Epithelial cell of esophagus (primary cell): ENCODE measurements around the gene F7.

Experiments used
- DNase-seq: peaks from one replicate; pipeline ENCODE4 v3.0.0; 2010; ENCODE audit warnings: low read depth
- H3K4me3 ChIP-seq: 2 replicates; pipeline ENCODE4 v1.5.1; 2011; ENCODE audit warnings: mild to moderate bottlenecking, low read length, control low read depth
- TF ChIP-seq, protein P1 (sequence below): IDR thresholded peaks from 2 replicates; pipeline ENCODE4 v1.5.1; 2011; ENCODE audit warnings: low read depth, mild to moderate bottlenecking, low read length, control low read depth, inconsistent platforms; ENCODE audit not compliant: insufficient read depth; ENCODE audit errors: missing control alignments

The F7 gene

DNA sequence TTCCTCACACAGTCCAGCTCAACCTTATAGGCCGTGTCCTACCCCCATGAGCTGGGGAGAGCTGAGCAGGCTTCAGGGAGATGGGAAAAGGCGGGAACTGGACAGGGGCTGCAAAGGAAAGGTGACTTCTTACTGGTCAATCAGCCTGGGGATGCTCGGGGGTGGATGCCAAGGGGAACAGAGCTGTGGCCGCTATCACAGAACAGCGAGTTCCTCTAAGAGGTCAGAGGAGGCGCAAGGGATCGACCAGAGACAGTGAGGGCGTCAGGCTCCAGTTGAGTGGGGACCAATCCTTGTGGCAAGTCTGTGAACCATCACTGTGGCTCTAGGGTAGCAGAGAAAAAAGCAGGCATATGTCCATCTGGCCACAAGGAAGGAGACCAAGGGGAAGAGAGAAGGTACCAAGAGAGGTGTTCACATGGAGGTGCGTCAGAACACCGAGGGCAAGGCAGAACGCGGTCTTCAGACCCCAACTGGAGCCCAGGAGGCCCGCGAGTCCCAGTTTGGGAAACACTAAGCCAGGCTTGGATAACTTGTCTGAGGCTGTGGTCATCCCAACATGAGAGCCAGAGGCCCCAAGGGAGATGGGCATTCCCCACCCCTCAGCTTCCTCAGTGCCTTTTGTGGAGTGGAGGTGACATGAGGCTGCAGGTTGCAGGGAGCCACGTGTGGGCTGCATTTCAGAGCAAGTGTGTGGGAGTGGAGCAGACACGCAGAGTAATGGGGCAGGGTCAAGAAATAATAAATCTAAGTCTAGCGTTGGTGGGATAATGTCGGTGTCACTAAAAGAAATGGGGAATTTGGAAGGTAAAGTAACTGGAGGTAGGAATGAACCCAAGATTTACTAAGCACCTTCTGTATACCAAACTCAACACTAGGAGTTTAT lies 20.9 kb downstream of the F7 start:
- no peak for DNase-seq
- TF ChIP-seq, protein P1, sequence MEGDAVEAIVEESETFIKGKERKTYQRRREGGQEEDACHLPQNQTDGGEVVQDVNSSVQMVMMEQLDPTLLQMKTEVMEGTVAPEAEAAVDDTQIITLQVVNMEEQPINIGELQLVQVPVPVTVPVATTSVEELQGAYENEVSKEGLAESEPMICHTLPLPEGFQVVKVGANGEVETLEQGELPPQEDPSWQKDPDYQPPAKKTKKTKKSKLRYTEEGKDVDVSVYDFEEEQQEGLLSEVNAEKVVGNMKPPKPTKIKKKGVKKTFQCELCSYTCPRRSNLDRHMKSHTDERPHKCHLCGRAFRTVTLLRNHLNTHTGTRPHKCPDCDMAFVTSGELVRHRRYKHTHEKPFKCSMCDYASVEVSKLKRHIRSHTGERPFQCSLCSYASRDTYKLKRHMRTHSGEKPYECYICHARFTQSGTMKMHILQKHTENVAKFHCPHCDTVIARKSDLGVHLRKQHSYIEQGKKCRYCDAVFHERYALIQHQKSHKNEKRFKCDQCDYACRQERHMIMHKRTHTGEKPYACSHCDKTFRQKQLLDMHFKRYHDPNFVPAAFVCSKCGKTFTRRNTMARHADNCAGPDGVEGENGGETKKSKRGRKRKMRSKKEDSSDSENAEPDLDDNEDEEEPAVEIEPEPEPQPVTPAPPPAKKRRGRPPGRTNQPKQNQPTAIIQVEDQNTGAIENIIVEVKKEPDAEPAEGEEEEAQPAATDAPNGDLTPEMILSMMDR: no peak
- no peak overlapping the region for H3K4me3 ChIP-seq

DNA sequence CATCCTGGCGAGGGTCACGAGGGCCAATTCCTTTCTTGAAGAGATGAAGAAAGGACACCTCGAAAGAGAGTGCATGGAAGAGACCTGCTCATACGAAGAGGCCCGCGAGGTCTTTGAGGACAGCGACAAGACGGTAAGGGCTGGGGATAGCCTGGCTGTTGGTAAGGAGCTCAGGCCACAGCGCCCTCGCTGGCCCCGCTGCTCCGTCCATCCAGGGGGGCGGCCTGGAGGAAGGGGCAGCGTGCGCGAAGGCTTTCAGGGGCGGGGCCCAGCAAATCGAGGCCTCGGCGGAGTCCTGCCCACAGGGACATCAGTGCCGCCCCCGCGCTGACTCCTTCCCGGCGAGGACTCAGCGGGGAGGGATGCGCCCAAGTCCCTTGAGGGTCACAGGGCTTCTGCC lies 23.9 kb downstream of the F7 start:
- H3K4me3 ChIP-seq: no peak overlapping the region
- DNase-seq: no peak
- TF ChIP-seq, protein P1: no peak

DNA sequence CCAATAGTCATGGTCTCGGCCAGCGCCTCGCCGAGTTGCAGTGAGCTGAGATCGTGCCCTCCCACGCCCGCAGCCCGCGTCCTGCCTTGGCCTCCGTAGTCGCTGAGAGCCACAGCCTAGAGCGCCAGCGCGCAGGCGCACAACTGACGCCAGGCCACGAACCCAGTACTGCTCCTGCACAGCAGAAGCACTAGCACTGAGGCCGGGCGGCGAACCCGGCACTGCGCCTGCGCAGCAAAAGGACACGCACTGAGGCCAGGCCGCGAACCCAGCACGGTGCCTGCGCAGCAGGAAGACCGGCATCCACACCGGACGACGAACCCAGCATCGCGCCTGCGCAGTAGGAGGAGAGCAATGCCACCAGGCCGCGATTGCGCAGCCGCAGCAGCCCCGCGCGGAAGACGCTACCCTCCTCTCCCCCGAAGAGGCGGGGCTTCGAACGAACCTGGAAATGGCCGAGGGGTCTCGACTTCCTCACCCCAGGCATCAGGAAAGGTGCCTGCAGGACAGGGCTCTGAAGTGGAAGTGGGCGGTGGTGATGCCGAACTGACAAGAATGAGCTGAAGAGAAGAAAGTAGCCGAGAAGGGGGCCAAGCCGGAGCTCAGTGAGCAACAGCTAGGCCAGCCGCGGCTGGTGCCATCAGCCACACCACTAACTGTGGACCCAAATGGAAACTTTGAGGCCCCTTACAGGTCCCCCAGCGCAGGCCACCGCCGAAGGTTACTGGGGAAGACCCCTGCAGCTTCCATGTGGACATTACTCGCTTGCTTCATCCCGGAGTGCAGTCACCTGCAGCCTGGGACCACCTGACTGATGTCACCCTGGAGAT lies 24.5 kb downstream of the F7 start:
- DNase-seq: no peak
- peak overlapping the region; percentile 15 for H3K4me3 ChIP-seq
- TF ChIP-seq, protein P1: no peak

DNA sequence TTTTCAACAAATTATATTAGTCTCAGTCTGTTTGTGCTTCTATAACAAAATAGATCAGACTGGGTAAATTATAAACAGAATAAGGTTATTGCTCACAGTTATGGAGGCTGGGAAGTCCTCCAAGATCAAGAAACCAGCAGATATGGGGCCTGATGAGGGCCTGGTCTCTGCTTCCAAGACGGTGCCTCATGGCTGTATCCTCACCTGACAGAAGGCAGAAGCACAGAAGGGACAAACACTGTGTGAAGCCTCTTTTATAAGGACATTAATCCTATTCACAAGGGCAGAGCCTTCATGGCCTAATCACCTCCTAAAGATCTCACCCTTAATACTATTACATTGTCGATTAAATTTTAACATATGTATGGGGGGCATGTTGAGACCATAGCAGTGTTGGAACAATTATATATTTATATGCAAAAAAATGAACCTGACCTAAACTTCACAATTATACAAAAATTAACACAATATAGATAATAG lies 29.7 kb downstream of the F7 start:
- no peak for DNase-seq
- TF ChIP-seq, protein P1: no peak
- no peak overlapping the region for H3K4me3 ChIP-seq

DNA sequence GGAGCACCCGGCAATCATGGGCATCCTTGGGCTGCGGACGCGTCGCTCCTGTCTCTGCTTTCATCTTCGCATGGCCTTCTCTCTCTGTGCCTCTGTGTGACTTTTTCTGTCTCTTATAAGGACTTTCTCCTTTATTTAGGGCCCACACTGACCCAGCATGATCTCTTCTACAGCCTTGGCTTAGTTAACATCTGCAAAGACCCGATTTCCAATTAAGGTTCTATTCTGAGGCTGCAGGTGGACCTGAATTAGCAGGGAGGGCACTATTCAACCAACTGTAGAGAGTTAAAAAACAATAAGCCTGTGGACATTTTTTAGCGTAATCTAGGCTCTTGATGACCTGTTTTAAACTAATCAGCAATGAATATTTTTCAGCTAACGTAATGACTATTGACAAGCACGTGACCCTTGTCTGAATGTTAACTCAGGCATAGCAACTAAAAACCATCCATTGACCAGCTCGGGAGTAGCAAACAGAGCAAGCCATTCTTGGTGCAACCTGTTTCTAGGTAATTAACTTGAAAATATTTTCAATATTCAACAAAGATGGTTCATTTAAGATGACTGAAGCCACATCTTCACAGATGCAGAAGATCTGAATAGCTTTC lies 32.2 kb downstream of the F7 start:
- TF ChIP-seq, protein P1: no peak
- H3K4me3 ChIP-seq: no peak overlapping the region
- DNase-seq: no peak

DNA sequence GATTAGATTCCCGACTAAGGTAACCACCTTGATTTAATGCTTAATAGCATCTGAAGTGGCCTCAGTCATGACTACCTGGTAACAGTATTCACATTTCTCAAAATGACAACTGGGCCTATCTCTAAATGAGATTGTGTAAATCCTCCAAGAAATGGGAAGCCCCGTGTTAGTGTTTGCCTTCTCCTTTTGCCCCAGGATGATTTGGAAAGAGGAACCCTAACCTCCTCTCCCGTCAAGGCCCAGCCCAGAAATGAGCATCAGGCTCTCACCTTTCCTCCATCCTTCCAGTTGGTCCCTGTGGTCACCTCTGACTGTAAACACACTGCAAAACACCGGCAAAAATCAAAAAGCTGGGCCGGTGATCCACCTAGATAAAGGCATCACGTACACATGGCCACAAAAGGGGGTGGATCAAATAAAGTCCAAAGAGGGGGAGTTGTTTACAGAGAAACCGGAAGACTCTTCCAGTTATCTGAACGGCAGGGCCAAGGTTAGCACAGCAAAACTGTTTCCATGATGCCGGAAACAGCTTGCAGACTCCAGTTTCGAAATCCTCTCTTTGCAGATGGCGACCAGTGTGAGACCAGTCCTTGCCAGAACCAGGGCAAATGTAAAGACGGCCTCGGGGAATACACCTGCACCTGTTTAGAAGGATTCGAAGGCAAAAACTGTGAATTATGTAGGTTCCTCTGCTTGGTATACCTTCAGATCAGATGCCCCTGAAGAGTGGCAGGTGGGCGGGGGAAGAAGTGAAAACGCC lies 33.4 kb downstream of the F7 start:
- H3K4me3 ChIP-seq: no peak overlapping the region
- no peak for DNase-seq
- TF ChIP-seq, protein P1: no peak
